DMS 273 (cell line): ENCODE data around the gene GREB1.

ENCODE experiments used
- DNase-seq: peaks from one replicate; lab custom pipeline; 2025; ENCODE audit not compliant: unreplicated experiment; lab: John Stamatoyannopoulos, UW

Gene GREB1

DNA sequence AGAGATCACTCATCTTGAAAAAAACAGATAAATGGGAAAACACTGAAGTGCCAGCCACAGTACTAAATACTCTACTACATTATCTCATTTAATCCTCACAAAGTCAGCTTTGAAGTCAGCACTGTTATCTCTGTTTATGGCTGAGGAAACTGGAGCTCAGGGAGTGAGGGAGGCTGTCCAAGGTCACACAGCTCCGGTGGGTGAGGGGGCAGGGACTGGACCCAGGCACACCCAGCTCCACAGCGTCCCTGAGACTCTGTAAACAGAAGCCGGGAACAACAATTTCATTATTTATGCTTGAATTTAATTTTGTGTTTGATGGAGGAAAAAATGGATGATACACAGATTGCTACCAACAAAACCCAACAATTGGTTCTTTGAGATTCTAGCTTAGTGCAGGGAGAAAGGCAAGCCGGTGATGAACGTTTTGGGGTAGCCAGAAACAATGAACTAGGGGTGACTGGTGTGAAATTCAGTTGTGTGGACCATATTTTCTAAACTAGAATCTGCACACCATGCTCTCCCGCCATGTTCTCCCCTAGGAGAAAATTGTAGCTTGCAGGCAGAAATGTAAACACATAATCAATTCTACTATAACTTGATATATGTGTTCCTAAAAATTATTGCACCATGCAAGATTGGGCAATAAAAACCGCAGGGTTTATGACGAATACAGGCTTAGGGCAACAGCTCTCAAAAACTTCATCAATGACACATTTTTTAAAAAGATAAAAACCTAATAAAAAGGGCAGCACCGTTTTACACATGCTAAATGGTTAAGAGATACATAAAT is at the start of gene GREB1:
Gene GREB1 (plus strand): TSS at position 768 of the 793 bp plus-strand sequence. CDS start 22,570 bp downstream, outside the sequence.
- no peak for DNase-seq

DNA sequence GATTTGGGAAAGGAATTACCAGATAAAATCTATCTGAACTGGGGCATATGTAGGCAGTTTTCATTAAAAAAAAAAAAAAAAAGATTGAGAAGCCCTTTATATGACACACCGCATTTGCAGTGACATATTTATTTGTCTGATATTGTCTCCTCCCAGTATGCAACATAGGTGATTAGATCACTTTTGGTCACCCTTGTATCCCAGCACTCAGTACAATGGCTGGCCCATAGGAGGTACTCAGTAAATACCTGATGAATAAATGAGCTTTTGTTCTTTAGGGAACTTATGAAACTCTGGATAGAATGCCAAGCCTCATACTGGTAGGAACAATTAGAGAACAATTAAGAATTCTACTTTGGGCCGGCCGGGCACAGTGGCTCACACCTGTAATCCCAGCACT is 45.0 kb upstream of the GREB1 start:
- no peak for DNase-seq

DNA sequence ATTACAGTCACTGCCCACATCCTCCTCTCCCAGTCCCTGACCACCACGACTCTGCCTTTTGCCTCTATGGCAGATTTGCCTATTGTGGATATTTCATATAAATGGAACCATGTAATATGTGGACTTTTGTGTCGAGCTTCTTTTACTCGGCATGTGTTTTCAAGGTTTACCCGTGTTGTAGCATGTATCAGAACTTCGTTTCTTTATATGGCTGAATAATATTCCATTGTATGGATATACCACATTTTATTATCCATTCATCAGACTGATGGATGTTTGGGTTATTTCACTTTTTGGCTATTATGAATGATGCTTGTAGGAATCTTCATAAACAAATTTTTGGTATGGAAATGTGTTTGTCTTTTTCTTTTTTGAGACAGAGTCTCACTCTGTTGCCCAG is 43.7 kb upstream of the GREB1 start:
- no peak for DNase-seq

- DNase-seq: peak; percentile 33
Measured at GRCh38 chr2:11491348-11491933, 42.4 kb upstream of the GREB1 start.

GRCh38 chr2:11492244-11492643 is 41.6 kb upstream of the GREB1 start:
- DNase-seq: no peak

DNA sequence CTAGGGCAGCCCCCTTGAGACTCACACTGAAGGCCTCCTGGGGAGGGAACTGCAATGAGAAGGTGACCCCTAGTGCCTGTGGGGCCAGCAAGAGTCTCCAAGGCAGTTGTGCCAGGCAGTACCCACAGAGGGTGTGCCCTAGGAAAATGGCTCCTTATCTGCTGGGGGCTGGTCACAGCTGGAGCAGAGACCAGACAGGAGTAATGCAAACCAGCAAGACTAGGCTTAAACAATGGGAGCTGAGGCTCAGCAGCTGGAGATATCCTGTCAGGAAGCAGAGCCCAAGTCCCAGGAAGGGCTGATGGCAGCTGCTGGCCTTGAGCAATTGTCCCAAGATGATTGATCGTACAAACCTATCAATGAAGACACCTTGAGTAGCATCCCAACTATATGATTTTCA is 41.1 kb upstream of the GREB1 start:
- DNase-seq: no peak

GRCh38 chr2:11493282-11493681 is 40.6 kb upstream of the GREB1 start:
- DNase-seq: no peak

GRCh38 chr2:11494310-11494709 is 39.5 kb upstream of the GREB1 start:
- no peak for DNase-seq

- DNase-seq: no peak
Measured at GRCh38 chr2:11495844-11496681, 37.8 kb upstream of the GREB1 start.

DNA sequence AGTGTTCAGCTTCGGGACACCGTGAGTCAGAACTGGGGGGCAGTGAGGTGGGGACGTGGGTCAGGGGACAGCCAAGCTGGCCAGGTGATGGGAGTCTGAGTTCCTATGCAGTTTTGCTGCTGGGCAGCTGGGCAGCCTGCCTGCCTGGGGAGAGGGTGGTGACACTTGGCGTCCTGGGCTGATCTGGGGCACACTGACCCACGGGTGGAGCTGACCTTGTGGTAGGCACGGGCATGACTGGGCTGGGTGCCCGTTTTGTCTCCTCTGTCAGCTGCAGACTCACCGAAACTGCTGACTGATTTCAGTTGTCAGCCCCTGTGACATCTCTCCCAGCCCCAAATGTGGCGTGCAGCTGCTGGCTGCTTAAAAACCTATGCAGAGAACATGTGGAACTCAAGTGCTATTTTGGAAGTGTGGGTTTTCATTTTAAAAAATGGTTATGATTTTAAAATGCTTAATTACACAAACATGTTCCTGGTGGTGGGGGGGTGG is 35.3 kb upstream of the GREB1 start:
- DNase-seq: peak; percentile 28

- no peak for DNase-seq
Measured at GRCh38 chr2:11499081-11499743, 34.6 kb upstream of the GREB1 start.

DNA sequence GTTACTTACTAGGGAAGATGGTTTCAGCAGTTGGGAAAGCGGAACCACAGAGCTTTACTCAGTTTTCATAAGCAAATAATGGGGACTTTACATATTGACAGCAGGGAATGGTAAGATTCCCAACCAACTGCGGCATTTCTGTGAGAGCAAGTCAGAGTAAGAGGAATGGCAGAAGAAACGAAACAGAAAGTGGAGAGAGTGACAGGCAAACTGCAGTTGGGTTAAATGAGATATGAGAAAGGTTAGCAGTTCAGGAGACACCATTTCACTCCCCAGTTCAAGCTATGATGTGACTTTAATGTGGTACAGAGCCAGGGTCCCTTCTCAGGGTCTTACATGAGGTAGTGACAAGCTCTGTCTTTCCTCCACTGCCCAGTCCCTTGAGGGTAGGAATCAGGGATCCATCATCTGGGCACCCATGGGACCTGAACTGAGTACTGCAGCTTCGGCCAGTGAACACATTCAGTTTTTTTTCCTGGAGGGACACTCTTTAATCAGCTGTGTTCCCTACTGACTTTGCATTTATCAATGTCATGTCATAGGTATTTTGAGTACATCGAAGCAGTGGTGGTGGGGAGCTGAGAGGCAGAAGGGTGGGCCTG is 33.0 kb upstream of the GREB1 start:
- DNase-seq: no peak

GRCh38 chr2:11502740-11503292 is 31.0 kb upstream of the GREB1 start:
- peak; percentile 8 for DNase-seq

DNA sequence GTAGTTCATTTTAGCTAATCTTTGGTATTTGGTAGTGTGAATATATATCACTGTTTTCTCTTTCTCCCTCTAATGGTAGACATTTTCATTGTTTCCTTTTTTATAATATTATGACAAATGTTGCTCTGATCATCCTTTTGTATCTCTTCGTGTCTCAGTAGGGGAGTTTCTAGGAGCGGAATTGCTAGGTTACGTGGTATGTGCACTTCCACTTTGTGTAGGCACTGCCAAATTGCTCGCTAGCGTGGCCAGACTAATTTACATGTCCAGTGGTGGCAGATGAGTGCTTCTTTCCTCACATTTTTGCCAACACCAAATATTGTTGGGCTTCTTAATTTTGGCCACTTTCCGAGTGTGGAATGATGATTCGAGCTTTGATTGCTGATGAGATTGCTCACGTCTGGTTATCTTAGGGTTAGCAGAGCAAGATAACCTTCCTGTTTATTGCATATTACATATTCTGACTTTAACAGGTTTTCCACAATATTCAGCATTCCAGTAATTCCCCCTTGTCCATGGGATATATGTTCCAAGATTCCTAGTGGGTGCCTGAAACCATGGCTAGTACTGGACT is 30.4 kb upstream of the GREB1 start:
- no peak for DNase-seq

DNA sequence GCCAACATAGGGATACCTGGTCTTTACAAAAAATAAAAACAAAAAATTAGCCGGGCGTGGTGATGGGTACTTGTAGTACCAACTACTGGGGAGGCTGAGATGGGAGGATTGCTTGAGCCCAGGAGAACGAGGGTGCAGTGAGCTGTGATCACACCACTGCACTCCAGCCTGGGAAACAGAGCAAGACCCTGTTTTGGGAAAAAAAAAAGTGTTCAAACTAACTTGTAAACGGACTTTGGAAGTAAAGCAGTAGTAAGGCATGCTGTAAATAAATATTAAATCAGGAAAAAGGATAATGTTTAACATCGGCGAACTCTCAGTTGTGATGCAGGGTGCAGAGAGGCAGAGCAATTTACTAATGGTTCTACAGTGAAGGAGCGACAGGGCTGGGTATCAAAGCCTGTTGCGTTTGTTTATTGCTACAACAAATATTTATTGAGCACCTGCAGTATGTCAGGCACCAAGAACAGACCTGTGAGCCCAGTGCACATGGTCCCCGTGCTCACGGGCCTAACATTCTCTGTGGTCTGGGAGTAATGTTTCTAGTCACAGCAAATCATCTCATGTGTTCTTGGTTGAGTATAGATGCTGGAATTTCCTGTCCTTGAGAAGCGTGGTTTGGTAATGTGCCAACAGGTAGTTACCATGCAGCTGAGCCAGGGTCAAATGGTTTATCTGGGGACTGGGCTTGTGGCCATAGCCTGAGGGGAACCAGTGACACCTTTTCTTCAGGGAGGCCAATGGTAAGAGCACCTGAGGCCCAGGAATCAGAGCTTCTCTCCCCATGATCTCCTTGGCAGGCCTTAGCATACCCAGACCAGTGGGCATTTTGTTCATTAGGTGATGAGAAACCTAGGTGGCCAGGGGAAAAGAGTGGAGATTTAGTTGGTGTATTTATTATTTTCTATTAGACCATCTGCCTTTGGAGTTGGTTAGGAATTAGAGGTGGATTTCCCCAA is 27.9 kb upstream of the GREB1 start:
- DNase-seq: peak; percentile 10

DNA sequence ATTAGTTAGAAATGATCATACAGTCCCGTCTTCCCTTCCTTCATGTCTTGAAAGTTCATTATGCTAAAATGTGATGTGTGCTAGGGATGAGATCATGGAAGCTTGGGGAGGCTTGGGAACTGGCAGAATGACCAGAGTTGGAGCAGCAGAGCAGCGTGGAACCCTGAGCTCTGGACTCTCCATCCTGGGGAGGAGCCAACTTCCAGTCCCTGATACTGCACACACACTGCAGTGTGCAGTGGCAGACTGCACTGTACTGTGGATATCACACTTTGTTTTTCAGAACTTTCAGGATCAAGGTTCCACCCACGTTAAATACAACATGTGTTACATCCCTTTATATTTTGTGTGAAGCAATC is 27.3 kb upstream of the GREB1 start:
- peak; percentile 19 for DNase-seq

GRCh38 chr2:11507517-11507916 is 26.3 kb upstream of the GREB1 start:
- no peak for DNase-seq

DNA sequence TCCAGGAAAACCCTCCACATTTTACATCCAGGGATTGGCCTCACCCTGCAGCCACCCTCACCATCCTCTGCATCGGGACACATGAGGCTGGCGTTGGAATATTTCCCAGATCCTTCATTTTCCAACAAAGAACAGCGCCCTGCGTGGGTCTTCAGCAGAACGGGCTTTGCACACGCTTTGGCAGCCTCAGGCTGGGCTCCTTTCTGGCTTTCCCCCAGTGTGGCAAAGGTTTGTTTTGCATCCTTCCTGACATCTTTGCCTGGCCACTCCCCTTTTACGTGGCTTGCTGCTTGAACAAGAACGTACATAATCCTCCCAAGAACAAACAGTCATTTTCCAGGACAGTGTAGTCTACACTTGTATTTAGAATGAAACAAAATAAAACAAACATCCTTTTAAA is 25.6 kb upstream of the GREB1 start:
- no peak for DNase-seq
